RWPE2 (cell line): ENCODE measurements around the gene MYO18B.

Experiments
- ATAC-seq: fragments of 200-7000 bp; cut with Tn5 transposase; 3 replicates; pipeline ENCODE4 v1.9.1; 2021; ENCODE audit warnings: low read depth
- DNase-seq: peaks from one replicate; pipeline ENCODE4 v3.0.0-alpha.2; 2020; ENCODE audit warnings: low spot score
- H3K27ac ChIP-seq: fragments of 450-650 bp; 2 replicates; pipeline ENCODE4 v1.5.1; 2017; ENCODE audit warnings: mild to moderate bottlenecking; ENCODE audit not compliant: poor library complexity, severe bottlenecking
- H3K27me3 ChIP-seq: fragments of 250-450 bp; sonication (Bioruptor Pico); 2 replicates; pipeline ENCODE4 v1.5.1; 2021; ENCODE audit warnings: mild to moderate bottlenecking, moderate library complexity; ENCODE audit not compliant: insufficient read depth, poor library complexity, severe bottlenecking
- H3K36me3 ChIP-seq: fragments of 250-450 bp; sonication (Bioruptor Pico); 2 replicates; pipeline ENCODE4 v1.5.1; 2020; ENCODE audit warnings: low read depth, mild to moderate bottlenecking, moderate library complexity
- H3K4me1 ChIP-seq: fragments of 250-450 bp; sonication (Bioruptor Pico); 2 replicates; pipeline ENCODE4 v1.5.1; 2021; ENCODE audit warnings: mild to moderate bottlenecking, moderate library complexity; ENCODE audit not compliant: insufficient read depth, poor library complexity, severe bottlenecking
- H3K4me3 ChIP-seq: fragments of 250-450 bp; sonication (Bioruptor Pico); 2 replicates; pipeline ENCODE4 v1.5.1; 2021; ENCODE audit warnings: mild to moderate bottlenecking, moderate library complexity; ENCODE audit not compliant: severe bottlenecking
- H3K9me3 ChIP-seq: fragments of 250-450 bp; sonication (Bioruptor Pico); 2 replicates; pipeline ENCODE4 v1.5.1; 2021; ENCODE audit warnings: mild to moderate bottlenecking, moderate library complexity; ENCODE audit not compliant: severe bottlenecking
- TF ChIP-seq, protein P1 (sequence below): fragments of 450-650 bp; IDR thresholded peaks from one replicate; pipeline ENCODE4 v1.5.1; 2017; ENCODE audit warnings: mild to moderate bottlenecking, moderate library complexity; ENCODE audit not compliant: poor library complexity, severe bottlenecking

MYO18B gene

DNA sequence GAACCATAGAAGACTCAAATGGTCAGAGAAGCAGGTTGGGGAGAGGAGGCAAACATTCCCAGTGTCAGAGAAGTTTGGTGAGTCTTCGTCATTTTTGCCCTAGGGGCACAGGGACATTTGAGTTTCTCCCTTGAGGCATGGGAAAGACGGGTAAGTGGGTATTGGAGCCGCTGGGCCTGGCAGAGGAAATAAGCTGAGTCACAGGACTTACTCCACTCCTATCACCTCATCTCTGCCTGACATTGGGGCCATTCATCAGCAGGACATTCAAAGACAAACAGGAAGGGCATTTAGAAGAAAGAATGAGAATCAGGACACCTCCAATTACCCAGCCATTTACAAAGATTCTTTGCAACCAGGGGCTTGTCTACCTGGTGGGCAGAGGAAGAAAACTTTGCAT lies 326.6 kb downstream of the MYO18B start:
- Histone ChIP-seq H3K27me3 (peaks cover 4% of the 10 kb centered on the region), H3K4me1 (no peaks in the 10 kb centered on the region), H3K27ac (no peak overlapping the region), H3K36me3 (no peaks in the 10 kb centered on the region), H3K9me3 (no peaks in the 10 kb centered on the region), H3K4me3 (no peak overlapping the region)
- ATAC-seq (0 out of 3 replicates have a peak, but pooled peaks have one; percentile 50), DNase-seq (no peak)
- TF ChIP-seq, protein P1, sequence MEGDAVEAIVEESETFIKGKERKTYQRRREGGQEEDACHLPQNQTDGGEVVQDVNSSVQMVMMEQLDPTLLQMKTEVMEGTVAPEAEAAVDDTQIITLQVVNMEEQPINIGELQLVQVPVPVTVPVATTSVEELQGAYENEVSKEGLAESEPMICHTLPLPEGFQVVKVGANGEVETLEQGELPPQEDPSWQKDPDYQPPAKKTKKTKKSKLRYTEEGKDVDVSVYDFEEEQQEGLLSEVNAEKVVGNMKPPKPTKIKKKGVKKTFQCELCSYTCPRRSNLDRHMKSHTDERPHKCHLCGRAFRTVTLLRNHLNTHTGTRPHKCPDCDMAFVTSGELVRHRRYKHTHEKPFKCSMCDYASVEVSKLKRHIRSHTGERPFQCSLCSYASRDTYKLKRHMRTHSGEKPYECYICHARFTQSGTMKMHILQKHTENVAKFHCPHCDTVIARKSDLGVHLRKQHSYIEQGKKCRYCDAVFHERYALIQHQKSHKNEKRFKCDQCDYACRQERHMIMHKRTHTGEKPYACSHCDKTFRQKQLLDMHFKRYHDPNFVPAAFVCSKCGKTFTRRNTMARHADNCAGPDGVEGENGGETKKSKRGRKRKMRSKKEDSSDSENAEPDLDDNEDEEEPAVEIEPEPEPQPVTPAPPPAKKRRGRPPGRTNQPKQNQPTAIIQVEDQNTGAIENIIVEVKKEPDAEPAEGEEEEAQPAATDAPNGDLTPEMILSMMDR: no peak

DNA sequence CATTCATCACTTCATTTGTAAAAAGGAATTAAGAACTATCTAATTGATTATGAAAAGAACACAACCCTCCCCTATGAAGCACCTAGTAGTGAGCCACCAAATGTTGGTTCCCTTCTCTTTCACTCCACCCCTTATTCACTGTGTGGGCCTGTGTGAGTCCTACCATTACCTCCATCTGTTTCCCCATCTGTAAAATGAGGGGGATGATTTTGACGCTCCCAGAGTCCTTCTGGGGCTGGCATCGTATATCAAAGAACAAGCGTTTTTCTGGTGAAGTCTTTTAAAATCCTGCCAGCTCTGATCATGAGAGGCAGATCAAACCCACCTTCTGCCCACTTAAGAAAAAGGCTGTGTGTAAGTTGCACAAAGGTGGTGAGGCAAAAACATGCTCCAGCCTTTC lies 330.6 kb downstream of the MYO18B start:
- Histone ChIP-seq H3K4me1 (no peaks in the 10 kb centered on the region), H3K27ac (no peak overlapping the region), H3K9me3 (no peaks in the 10 kb centered on the region), H3K36me3 (no peaks in the 10 kb centered on the region), H3K27me3 (peaks cover 4% of the 10 kb centered on the region), H3K4me3 (no peak overlapping the region)
- TF ChIP-seq, protein P1: no peak
- no peak for DNase-seq
- no peak for ATAC-seq

DNA sequence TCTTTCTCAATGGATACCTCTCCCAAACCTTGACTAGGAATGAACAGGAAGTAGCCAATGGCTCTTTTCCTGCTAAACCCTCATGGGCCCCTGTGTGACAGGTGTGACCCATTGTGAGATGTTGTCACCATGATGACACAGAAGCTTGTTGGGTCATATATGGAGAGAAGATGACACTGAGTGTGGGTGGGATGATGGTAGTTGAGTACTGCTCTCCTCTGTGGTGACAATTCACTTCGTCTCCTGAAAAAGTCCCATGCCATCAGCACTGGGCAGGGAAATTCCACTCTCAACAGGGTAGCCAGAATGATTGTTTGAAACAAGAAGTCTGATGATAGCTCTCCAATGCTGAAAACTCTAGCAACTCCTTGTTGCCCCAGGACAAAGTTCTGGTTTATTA lies 333.3 kb downstream of the MYO18B start:
- ATAC-seq: no peak
- TF ChIP-seq, protein P1: no peak

DNA sequence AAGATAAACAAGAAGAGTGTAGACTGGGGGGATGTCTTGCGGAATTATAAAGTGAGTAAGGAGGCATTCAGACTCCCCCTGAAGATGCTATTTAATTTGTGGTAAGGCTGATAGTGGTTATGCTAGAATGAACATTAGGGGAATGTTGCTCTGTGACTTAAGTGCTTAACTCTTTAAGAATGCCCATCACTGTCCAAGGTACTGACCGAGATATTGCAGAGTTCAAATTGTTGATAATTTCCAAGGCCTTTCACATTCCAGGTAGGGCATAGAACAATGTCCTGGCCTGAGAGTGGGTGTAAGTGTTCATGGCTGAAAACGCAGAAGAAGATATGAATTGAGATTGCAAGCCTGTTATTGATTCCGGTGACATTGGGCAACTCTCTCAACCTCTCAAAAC lies 337.0 kb downstream of the MYO18B start:
- Histone ChIP-seq H3K4me1 (no peaks in the 10 kb centered on the region), H3K36me3 (no peaks in the 10 kb centered on the region), H3K27ac (no peak overlapping the region), H3K9me3 (no peaks in the 10 kb centered on the region), H3K27me3 (no peaks in the 10 kb centered on the region), H3K4me3 (no peak overlapping the region)
- TF ChIP-seq, protein P1: no peak
- DNase-seq (no peak), ATAC-seq (no peak)

More for the DNA sequence above, 333.3 kb downstream of the MYO18B start:
- Histone ChIP-seq H3K4me1 (no peaks in the 10 kb centered on the region), H3K9me3 (no peaks in the 10 kb centered on the region), H3K4me3 (no peak overlapping the region), H3K27ac (no peak overlapping the region), H3K27me3 (peaks cover 4% of the 10 kb centered on the region), H3K36me3 (no peaks in the 10 kb centered on the region)
- DNase-seq: no peak
